Parathyroid adenoma (tissue), 2 donors: Measurements from ENCODE around the gene ZBTB20.

ENCODE experiments used
- H2AFZ ChIP-seq: fragments of 300-600 bp; sonication (generic); one replicate; pipeline ENCODE4 v1.7.0; 2017; ENCODE audit warnings: antibody characterized with exemption, mild to moderate bottlenecking
- H3K27ac ChIP-seq: fragments of 300-600 bp; sonication (generic); one replicate; pipeline ENCODE4 v1.7.0; 2017
- H3K27me3 ChIP-seq: fragments of 300-600 bp; sonication (generic); one replicate; pipeline ENCODE4 v1.7.0; 2017; ENCODE audit warnings: low read length; ENCODE audit not compliant: control insufficient read depth, insufficient read depth
- H3K36me3 ChIP-seq: fragments of 300-600 bp; sonication (generic); one replicate; pipeline ENCODE4 v1.7.0; 2017; ENCODE audit warnings: low read length; ENCODE audit not compliant: control insufficient read depth, insufficient read depth
- H3K4me1 ChIP-seq: fragments of 300-600 bp; sonication (generic); one replicate; pipeline ENCODE4 v1.7.0; 2017; ENCODE audit warnings: control low read depth
- H3K4me2 ChIP-seq: fragments of 300-600 bp; sonication (generic); one replicate; pipeline ENCODE4 v1.7.0; 2017; ENCODE audit warnings: low read length
- H3K4me3 ChIP-seq: fragments of 300-600 bp; sonication (generic); one replicate; pipeline ENCODE4 v1.7.0; 2017; ENCODE audit warnings: low read depth, low read length
- H3K79me2 ChIP-seq: fragments of 300-600 bp; sonication (generic); one replicate; pipeline ENCODE4 v1.7.0; 2017; ENCODE audit warnings: control low read depth
- H3K9ac ChIP-seq: fragments of 300-600 bp; sonication (generic); one replicate; pipeline ENCODE4 v1.7.0; 2017; ENCODE audit warnings: mild to moderate bottlenecking
- H3K9me3 ChIP-seq: fragments of 300-600 bp; sonication (generic); one replicate; pipeline ENCODE4 v1.7.0; 2017; ENCODE audit warnings: low read length; ENCODE audit not compliant: control insufficient read depth
- TF ChIP-seq, protein P1 (sequence below): fragments of 300-600 bp; sonication (generic); IDR thresholded peaks from one replicate; pipeline ENCODE4 v1.7.0; 2017; ENCODE audit warnings: antibody characterized with exemption, mild to moderate bottlenecking
- donor health status: primary hyperparathyroidism.

The ZBTB20 gene

GRCh38 chr3:115042351-115042750 lies 104.7 kb downstream of the ZBTB20 start:
- no peaks in the 10 kb centered on the region for H3K79me2 ChIP-seq
- H3K4me2 ChIP-seq = no peak overlapping the region
- H3K4me1 ChIP-seq = peaks cover 4% of the 10 kb centered on the region
- H3K4me3 ChIP-seq = no peak overlapping the region
- H3K36me3 ChIP-seq = no peaks in the 10 kb centered on the region
- no peak overlapping the region for H3K27ac ChIP-seq
- H2AFZ ChIP-seq = no peak overlapping the region
- no peak overlapping the region for H3K9ac ChIP-seq
- TF ChIP-seq, protein P1, sequence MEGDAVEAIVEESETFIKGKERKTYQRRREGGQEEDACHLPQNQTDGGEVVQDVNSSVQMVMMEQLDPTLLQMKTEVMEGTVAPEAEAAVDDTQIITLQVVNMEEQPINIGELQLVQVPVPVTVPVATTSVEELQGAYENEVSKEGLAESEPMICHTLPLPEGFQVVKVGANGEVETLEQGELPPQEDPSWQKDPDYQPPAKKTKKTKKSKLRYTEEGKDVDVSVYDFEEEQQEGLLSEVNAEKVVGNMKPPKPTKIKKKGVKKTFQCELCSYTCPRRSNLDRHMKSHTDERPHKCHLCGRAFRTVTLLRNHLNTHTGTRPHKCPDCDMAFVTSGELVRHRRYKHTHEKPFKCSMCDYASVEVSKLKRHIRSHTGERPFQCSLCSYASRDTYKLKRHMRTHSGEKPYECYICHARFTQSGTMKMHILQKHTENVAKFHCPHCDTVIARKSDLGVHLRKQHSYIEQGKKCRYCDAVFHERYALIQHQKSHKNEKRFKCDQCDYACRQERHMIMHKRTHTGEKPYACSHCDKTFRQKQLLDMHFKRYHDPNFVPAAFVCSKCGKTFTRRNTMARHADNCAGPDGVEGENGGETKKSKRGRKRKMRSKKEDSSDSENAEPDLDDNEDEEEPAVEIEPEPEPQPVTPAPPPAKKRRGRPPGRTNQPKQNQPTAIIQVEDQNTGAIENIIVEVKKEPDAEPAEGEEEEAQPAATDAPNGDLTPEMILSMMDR = no peak
- no peaks in the 10 kb centered on the region for H3K27me3 ChIP-seq
- H3K9me3 ChIP-seq = no peaks in the 10 kb centered on the region

DNA sequence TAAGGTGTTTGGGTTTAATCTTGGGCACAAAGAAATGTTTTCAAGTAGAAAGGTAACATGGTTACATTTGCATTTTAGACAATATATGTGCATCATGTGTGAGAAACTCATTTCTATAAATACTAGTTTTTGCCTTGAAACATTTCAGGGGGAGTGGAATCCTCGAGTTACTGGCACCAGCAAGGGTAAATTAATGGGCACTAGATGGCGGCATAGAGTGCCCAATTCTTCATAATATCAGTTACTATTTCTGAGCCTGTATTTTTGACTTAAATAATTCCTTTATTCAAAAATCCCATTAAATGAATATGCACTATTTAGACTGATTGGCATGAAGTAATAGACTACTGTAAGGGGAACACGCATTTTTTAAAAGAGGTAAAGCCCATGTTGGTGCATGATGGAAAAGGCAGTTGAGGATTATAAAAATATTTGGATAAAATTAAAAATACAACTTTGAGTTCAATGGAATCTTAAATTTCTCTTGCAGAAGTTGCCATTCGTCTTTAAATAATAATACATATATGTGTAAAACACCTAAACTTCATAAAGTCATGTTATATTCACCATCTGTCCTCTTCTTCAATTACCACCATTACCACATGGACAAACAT lies 106.3 kb downstream of the ZBTB20 start:
- Histone ChIP-seq H2AFZ (no peak overlapping the region), H3K4me1 (peaks cover 1% of the 10 kb centered on the region), H3K27ac (no peak overlapping the region), H3K9ac (no peak overlapping the region), H3K79me2 (no peaks in the 10 kb centered on the region), H3K9me3 (no peaks in the 10 kb centered on the region), H3K4me3 (no peak overlapping the region), H3K4me2 (no peak overlapping the region), H3K36me3 (no peaks in the 10 kb centered on the region), H3K27me3 (no peaks in the 10 kb centered on the region)
- TF ChIP-seq, protein P1 = peak; percentile 60

GRCh38 chr3:115040246-115040645 lies 106.8 kb downstream of the ZBTB20 start:
- Histone ChIP-seq H3K4me3 (no peak overlapping the region), H3K36me3 (no peaks in the 10 kb centered on the region), H3K9ac (no peak overlapping the region), H3K27ac (no peak overlapping the region), H3K79me2 (no peaks in the 10 kb centered on the region), H2AFZ (no peak overlapping the region), H3K27me3 (no peaks in the 10 kb centered on the region), H3K4me1 (no peaks in the 10 kb centered on the region), H3K4me2 (no peak overlapping the region), H3K9me3 (no peaks in the 10 kb centered on the region)
- TF ChIP-seq, protein P1 = no peak

GRCh38 chr3:115038817-115039216 lies 108.3 kb downstream of the ZBTB20 start:
- H3K9ac ChIP-seq = no peak overlapping the region
- H3K9me3 ChIP-seq = no peaks in the 10 kb centered on the region
- TF ChIP-seq, protein P1 = no peak

GRCh38 chr3:115022835-115023398 lies 124.2 kb downstream of the ZBTB20 start:
- Histone ChIP-seq H3K9me3 (no peaks in the 10 kb centered on the region), H3K36me3 (no peaks in the 10 kb centered on the region), H3K4me3 (no peak overlapping the region), H2AFZ (no peak overlapping the region), H3K4me1 (peaks cover 4% of the 10 kb centered on the region), H3K9ac (no peak overlapping the region), H3K27me3 (no peaks in the 10 kb centered on the region), H3K4me2 (no peak overlapping the region), H3K79me2 (peaks cover 3% of the 10 kb centered on the region), H3K27ac (no peak overlapping the region)
- TF ChIP-seq, protein P1 = no peak

More at GRCh38 chr3:115038817-115039216, 108.3 kb downstream of the ZBTB20 start:
- H3K27me3 ChIP-seq = no peaks in the 10 kb centered on the region
- H3K79me2 ChIP-seq = no peaks in the 10 kb centered on the region
- no peaks in the 10 kb centered on the region for H3K36me3 ChIP-seq
- H3K4me2 ChIP-seq = no peak overlapping the region
- no peak overlapping the region for H2AFZ ChIP-seq
- H3K4me3 ChIP-seq = no peak overlapping the region
- H3K27ac ChIP-seq = no peak overlapping the region
- H3K4me1 ChIP-seq = no peaks in the 10 kb centered on the region
